ENCODE results near the gene BCL2. TPM values are rescaled to one million over a fixed set of nuclear protein-coding genes. Genes with fewer than 3 reads are reported as not detected.

The BCL2 gene
- total RNA-seq, 1 donor from 2014 or later, result 17.9 TPM

DNA sequence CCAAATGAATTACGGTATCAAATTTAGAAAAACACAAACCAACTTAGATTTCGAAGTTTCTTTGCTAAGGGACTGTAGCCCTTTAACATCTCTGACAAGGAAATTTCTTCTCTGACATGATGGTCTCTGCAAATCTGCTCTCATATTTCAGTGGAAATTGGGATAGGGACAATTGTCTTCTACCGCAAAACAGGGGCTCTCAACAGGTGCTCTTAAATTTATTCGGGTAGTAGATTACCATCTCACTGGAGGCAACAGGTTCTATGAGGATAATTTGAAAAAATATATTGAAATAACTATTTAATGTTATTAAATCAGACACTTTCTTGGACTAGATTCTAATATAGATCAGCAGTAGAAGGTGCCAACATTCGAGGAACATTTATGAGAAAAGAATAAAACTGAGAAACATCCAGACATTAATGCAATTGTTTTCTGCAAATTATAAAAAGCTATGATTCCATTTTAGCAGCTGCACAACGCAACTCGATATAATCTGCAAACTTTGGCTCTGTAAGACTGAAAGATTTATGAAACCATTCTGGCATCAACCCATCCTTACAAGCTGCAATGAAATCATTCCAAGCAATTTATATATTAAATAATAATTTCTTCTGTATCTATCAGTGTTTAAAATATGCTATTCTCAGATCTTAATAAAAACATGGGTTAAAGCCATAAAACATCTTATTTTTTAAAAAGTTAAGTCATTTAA is 10.0 kb upstream of the BCL2 start:
- no peak for DNase-seq (ENCODE audit: low spot score in 2 of 2)
- peak; percentile 44 for FAIRE-seq

DNA sequence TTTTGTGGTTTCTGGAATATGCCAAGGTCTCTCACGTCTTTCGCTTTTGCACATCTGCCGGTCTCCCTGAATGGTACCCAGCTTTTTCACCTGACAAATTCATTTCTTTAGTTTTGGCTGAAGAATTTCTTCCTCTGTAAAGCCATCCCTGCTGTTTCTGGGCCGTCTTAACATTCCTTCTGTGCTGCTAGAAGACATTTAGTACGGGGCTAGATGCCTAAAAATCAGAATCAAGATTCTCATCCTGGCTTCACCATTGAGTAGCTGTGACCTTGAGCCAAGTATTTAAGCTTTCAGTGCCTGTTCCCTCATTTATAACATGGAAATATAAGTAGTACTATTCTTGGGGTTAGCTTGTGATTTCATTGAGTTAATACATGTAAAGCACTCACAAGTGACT is 6.4 kb upstream of the BCL2 start:
- DNase-seq (ENCODE audit: low spot score in 2 of 2) (no peak), FAIRE-seq (no peak)

DNA sequence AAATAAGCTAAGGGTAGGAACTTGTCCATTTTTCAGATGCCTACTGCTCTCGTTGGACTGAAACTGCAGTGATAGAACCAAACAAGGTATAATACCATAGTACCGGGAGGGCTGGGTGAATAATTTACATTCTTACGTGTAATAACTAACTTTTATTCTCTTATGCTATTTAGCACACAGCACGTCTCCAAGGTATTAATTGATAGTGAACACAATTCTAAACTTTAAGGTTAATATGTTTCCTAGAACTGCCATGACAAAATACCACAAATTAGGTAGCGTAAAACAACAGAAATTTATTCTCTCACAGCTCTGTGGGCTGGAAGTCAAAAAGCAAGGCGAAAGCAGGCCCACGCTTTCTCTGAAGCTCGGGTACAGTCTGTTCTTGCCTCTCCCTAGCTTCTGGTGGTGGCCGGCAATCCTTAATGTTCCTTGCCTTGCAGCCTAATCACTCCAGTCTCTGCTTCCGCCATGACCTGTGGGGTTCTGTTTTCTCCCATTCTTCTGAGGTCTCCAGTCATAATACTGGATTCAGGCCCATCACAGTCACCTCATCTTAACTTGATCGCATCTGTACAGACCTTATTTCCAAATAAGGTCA is 5.6 kb upstream of the BCL2 start:
- FAIRE-seq (no peak), DNase-seq (ENCODE audit: low spot score in 2 of 2) (no peak)

DNA sequence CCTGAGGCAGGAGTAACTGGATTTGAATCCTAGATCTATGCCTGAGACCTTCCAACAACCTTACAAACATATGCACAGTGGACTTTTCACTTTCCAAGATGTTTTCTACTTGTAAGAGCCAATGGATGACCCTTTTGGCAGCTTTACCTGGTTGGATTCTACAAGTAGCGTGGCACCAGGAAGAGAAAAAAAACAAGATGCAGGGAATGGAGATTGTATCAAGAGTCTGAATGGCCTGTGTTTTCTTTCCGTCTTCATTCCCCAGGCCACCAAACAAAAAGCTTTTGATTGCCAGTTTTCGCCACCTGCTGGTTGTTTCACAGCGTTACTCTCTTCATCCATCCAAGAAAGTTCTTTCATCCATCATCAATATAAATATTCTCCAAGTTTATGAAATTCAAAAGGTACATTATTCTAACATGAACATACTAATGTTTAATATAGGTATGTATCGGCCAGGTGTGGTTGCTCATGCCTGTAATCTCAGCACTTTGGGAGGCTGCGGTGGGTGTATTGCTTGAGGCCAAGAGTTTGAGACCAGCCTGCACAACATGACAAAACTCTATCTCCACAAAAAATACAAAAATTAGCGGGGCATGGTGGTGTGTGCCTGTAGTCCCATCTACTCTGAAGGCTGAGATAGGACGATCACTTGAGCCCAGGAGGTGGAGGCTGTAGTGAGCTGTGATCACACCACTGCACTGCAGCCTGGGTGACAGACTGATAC is 3.5 kb upstream of the BCL2 start:
- DNase-seq (ENCODE audit: low spot score in 2 of 2) (peak; percentile 58 to 62), FAIRE-seq (peak; percentile 90)

DNA sequence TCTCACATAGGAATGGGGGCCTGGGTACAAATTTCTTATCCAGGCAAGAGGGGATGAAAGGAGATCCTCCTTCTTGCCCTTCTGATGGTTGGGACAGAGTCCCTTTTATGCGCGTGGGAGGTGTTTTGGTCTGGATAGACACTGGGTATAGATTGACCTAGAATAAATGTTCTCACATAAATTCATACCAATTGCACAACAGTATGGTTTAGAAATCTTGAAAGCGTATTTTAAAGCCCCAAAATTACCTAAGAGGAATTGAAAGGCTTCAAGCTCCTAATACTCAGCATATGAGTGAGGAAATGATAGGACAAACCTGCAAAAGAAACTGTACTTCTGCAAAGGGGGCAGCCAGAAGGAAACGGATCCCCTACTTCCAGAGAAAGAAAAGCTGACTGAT is 2.6 kb upstream of the BCL2 start:
- DNase-seq (ENCODE audit: low spot score in 2 of 2), result no peak
- FAIRE-seq, result no peak

DNA sequence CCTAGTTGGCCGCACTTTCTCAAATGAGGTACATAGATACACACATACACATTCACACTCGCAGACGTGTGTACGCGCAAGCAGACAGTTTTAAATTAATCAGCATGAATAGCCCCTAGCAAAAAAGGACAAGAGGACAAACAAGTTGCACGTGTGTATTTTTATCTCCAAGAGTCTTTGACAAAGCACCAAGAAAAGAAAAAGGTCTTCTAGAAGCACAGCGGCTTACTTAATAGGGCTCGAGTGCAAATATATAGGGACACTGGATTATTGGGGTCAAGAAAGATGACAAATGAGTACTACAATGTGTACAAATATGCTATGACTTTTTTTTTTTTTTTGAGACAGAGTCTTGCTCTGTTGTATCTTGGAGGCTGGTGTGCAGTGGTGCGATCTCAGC is 1.7 kb upstream of the BCL2 start:
- DNase-seq (ENCODE audit: low spot score in 2 of 2), result no peak

DNA sequence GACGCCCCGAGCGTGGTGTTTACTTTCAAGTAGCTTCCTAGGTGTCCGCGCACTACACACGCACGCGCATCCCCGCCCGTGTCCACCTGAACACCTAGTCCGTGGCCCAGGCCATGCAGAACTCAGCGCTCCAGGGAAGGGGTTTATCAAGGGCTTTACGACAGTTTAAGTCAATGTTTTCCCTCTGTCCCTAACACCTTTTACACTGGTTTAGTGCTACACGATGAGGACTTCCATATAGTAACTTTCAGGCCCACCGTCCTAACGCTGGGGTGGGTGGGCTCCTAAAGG is 1.4 kb upstream of the BCL2 start:
- no peak for DNase-seq (ENCODE audit: low spot score in 2 of 2)
- FAIRE-seq, result no peak

More for the DNA sequence above, 1.7 kb upstream of the BCL2 start:
- FAIRE-seq, result no peak

DNA sequence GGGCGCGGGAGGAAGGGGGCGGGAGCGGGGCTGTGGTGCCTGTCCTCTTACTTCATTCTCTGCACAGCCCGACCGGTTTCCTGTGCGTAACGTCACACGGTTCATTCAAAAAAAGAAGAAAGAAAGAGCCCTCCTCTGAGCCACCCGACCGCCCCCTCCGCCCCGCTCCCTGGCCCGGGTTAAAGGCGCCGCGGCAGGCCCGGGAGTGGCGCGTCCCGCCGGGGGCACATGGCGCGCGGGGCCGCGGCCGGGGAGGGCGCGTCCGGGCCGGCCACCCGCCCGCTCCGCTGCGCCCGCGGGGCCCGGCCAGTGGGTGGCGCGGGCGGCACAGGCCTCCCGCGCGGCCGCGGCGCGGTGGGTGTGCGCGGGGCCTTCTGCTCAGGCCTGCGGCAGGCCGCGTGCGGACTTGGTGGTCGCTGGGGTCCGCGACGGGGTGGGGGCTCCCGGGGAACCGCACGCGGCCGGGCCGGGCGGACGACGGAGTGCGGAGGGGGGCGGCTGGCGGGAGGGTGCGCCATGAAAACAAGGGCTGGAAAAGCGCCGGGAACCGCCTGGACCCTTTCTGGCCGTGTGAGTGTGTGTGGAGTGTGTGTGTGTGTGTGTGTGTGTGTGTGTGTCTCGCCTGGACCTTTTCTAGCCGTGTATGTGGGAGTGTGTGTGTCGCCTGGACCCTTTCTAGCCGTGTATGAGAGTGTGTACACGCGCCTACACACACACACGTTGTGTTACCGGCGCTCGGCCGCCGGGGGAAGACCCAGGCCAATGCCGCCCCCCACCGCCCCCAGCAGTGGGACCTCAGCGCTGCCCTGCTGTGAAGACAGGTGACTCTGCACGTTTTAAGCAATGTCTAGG is 780 bp upstream of the BCL2 start:
- DNase-seq (ENCODE audit: low spot score in 2 of 2), result peak; percentile 84 to 89
- no peak for FAIRE-seq

DNA sequence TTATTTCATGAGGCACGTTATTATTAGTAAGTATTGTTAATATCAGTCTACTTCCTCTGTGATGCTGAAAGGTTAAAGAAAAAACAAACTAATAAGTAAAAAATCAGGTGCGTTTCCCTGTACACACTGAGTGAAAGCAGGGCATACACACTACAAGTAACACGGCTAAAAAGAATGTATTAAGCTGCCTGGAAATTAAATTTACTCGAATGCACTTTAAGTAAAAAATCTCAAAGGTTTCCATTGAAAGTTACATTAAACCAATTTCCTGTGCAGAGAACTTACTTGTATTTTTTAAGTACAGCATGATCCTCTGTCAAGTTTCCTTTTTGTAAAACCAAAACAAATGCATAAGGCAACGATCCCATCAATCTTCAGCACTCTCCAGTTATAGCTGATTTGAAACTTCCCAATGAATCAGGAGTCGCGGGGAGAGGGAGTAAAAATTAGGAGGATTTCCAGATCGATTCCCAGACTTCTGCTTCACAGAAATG is 633 bp downstream of the BCL2 start:
- no peak for FAIRE-seq

DNA sequence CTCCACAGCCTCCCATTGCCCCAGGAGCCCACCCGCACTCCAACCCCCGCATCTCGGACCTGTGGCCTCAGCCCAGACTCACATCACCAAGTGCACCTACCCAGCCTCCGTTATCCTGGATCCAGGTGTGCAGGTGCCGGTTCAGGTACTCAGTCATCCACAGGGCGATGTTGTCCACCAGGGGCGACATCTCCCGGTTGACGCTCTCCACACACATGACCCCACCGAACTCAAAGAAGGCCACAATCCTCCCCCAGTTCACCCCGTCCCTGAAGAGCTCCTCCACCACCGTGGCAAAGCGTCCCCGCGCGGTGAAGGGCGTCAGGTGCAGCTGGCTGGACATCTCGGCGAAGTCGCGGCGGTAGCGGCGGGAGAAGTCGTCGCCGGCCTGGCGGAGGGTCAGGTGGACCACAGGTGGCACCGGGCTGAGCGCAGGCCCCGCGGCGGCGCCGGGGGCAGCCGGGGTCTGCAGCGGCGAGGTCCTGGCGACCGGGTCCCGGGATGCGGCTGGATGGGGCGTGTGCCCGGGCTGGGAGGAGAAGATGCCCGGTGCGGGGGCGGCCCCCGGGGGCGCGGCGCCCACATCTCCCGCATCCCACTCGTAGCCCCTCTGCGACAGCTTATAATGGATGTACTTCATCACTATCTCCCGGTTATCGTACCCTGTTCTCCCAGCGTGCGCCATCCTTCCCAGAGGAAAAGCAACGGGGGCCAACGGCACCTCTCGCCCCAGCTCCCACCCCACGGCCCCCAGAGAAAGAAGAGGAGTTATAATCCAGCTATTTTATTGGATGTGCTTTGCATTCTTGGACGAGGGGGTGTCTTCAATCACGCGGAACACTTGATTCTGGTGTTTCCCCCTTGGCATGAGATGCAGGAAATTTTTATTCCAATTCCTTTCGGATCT is 1.3 kb downstream of the BCL2 start:
- FAIRE-seq, result no peak
- DNase-seq (ENCODE audit: low spot score in 2 of 2), result peak in 1 of 2 donors; percentile 47

More for the DNA sequence above, 633 bp downstream of the BCL2 start:
- no peak for DNase-seq (ENCODE audit: low spot score in 2 of 2)

DNA sequence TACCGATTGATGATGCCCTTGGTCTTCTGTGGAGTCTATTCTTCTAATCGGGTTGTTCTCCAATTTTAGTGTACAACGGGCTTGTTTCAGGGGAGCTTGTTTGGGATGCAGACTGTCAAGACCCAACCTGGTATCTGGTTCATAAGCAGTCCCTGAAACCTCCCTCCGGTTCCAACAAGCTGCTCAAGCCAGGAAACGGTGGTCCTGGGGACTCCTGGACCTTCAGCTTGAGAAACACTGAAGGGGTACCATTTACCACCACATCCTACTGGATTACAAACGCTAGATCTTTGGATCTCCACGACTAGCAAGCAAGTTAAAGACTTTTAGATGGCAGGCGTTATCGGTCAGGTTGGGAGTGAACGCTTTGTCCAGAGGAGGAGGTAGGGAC is 2.0 kb downstream of the BCL2 start:
- FAIRE-seq (no peak), DNase-seq (ENCODE audit: low spot score in 2 of 2) (no peak)

DNA sequence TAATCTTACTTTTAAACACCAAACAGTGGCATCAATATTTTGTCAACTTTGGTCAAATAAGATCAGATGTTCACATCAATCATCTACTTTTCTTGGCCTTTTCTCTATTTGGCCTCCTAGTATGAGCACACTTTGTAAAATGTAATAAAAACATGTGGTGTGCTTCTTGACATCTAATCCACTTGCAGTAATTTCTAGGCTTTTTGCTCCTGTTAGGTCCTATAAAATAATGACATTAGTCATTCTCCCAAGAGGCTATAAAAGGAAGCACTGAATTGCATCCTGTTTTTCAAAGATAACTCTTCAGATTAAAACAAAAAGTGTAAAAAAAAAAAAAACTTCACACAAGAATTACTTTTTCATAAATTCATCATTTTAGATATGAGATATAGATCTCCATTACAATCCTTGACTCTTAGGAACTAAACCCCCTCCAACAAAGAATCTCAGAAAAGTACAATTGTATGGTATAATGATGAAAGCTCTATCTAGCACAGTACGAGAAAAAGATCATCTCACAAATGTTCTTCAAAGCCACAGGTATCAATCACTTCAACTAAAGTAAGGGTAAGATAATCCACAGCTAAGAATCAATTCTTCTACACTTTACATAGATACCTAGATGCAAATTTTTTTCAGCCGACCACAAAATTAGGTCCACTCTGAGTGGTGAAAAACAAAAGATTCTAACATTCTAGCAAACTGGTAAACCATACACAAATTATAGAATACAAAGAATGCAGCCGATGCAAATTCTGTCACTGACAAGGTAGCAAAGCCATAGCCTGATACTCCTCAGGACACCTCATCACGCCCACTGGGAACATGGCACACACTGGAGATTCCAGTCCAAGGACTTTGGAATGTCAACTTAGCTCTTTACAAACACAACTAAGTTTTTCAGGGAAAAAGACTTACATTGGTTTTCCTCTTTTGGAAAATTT is 2.7 kb downstream of the BCL2 start:
- DNase-seq (ENCODE audit: low spot score in 2 of 2) (no peak), FAIRE-seq (no peak)

DNA sequence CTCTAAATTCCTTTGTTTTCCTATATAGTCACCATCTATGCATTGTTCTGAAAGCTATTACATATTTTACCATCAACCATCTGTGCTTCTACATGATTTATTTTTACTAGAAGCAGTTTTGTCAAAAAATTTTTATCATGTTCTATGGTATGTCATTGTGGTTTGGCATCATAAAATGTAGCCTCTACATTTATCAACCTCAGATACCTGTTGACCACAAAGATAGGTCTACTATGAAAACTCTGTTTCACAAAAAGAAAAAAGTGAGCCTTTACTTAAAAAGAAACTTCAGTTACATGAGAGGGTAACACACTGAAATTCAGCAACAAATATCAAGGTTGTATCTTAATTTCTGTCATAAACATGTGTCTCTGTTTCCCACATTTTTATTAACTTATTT is 3.7 kb downstream of the BCL2 start:
- FAIRE-seq (no peak), DNase-seq (ENCODE audit: low spot score in 2 of 2) (no peak)

DNA sequence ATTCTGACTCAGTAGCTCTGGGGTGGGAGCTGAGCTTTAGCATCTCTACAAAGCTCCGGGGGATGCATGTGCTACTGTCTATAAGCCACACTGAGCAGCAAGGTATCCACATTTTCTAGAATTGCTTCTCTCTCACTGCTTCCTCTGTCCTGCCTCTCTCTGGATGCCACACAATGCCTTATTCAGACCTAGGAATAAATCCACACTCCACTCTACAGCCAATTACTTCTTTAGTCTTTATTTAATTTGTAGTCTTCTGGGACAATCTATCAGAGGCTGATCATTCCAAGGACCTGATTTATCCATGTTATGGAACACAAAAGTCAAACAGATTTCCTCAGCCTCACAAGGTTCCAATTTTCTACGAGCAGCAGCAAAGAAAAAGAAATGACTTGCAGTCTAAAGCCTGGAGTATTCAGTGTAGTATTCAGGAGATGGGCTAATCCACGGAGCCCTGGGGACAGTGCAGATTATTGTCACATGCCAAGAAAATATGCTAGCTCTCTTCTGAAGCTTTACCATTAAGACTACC is 4.4 kb downstream of the BCL2 start:
- no peak for DNase-seq (ENCODE audit: low spot score in 2 of 2)
- no peak for FAIRE-seq

DNA sequence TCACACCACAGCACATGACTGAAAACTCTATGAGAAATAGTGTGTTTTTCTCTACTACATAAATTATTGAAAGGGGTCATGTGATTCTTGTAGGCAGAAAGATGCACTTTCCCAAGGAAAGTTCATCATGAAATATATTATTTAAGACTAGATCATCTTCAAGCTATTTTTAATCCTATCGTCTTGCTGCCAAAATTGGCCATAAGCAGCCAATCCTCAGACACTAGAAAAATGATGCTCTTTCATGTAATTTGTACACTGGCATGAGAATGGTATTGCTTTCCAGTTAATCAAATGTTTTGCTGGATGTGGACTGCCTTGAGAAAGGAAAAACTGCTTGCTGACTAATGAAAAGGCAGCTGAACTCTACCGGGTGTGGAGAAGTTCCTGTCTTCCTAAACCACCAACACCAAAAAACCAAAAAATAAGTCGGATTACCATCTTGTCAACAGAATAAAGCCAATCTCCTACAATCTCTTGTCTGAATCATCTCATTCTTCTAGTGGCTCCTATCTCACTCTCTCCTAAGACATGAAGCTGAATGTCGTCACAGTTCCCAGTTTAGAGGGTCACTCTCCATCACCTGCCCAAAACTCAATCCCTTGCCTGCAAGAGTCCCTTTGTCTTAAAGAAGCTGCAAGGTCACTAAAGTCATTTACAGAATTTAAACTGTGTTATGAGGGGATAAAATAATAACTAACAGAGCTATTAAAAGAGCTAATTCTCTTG is 5.3 kb downstream of the BCL2 start:
- DNase-seq (ENCODE audit: low spot score in 2 of 2), result no peak
- FAIRE-seq, result no peak

DNA sequence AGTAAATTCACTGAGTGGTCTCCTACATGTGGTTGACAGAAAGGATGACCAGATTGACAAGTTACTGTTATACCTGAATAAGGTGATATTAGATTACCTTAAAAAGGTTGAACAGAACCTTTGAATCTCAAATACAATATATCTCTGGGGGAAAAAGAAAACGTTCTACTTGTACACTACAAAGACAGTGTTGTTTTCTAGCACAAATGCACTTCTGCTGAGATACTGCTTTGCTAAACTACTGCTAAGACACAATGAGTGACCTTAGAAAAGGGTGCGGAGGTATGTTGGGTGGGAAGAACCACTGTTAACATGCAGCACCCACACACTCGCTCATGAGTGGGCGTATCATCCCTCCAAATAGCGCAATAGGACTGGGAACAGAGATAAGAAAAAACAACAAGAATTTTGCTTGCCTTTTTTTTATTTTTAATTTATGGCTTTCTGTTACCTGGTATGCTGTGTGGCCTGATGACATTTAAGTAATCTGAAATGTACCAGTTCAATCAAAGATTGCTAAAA is 6.1 kb downstream of the BCL2 start:
- DNase-seq (ENCODE audit: low spot score in 2 of 2) (no peak), FAIRE-seq (no peak)

DNA sequence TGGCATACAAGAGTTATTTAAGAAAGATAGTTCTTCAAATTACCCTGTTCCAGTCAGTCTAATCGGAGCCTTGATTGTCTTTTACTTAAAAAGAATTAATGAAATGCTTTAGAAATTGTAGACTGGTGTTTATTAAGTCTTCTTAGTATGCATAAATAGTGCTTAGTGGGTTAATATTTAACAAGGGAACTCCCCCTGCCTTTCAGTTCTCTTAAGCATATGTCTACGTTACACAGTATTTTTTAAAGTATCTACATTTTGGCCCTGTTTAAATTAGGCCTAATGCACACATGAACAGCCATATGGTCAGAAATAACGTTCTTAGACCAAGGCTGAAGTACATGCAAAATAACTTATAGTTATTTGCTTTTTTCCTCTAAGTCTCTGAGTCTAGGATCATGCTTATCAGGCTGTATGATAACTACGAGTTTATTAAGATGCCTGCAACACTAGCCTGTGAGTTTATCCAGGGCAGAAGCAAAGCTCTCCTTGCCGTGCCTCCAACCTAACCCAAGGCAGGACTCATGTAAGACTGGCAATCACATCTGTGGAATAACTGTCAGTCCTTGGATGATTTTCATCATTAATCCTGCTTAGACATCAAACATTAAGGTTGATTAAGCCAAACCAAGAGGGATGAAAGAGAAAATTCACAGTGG is 6.7 kb downstream of the BCL2 start:
- FAIRE-seq, result no peak
- no peak for DNase-seq (ENCODE audit: low spot score in 2 of 2)
